Measurements from ENCODE around the gene ATP10A. TPM values are rescaled to one million over a fixed set of nuclear protein-coding genes. Genes with fewer than 3 reads are reported as not detected.

The ATP10A gene
- polyA plus RNA-seq, 1 experiment = 3.5 TPM

DNA sequence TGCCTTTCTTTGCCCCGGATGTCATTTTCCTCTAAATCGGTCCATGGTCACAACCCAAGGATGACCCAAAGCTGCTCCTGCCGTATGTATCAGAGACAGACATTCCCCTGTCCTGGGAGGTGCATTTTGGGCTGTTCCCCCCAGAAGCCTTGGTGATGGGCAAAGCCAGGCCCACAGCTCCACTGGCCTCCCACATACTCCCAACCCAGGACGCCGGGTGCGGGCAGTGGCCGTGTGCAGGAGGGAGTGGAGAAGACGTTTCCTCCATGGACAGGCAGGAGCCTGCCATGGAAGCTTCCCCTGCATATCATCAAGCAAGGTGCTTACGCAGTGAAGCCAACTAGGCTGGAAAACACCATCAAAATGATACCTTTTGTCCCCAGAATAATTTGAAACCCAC lies 175.0 kb downstream of the ATP10A start:
- Histone ChIP-seq H3K27me3 (ENCODE audit: control insufficient read depth, insufficient read depth, low read length) (no peaks in the 10 kb centered on the region), H3K4me3 (ENCODE audit: low read depth, low read length) (no peak overlapping the region), H3K9me3 (ENCODE audit: control insufficient read depth, insufficient read depth, low read length) (no peaks in the 10 kb centered on the region), H3K27ac (ENCODE audit: low read depth, low read length) (no peak overlapping the region)
- no peak for DNase-seq (ENCODE audit: low read depth, low spot score)
- ChIA-PET POLR2A (no interaction called here), CTCF (no interaction called here)
- TF ChIP-seq, protein P1, sequence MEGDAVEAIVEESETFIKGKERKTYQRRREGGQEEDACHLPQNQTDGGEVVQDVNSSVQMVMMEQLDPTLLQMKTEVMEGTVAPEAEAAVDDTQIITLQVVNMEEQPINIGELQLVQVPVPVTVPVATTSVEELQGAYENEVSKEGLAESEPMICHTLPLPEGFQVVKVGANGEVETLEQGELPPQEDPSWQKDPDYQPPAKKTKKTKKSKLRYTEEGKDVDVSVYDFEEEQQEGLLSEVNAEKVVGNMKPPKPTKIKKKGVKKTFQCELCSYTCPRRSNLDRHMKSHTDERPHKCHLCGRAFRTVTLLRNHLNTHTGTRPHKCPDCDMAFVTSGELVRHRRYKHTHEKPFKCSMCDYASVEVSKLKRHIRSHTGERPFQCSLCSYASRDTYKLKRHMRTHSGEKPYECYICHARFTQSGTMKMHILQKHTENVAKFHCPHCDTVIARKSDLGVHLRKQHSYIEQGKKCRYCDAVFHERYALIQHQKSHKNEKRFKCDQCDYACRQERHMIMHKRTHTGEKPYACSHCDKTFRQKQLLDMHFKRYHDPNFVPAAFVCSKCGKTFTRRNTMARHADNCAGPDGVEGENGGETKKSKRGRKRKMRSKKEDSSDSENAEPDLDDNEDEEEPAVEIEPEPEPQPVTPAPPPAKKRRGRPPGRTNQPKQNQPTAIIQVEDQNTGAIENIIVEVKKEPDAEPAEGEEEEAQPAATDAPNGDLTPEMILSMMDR (IDR thresholded peaks at IDR 0.05; ENCODE audit: low read depth, low read length) = no peak

DNA sequence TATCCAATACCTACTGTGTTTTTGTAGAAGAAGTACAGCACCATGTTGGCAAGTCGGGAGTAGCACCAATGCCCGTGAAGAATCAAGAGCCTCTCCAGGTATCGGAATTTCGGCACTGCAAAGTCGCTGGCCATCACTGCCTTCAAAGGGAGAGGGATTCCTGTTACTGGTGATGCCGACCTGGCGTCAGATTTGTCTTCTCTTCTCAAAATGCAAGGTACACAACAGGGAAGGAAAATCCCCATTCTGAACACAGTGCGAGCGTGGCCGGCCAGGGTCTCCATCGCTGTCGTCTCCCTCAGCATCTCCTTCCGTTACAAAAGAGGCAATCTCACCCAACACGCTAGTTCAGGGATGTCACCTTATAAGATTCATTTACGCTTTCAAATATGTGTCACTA lies 175.4 kb downstream of the ATP10A start:
- TF ChIP-seq, protein P1 (IDR thresholded peaks at IDR 0.05; ENCODE audit: low read depth, low read length) = no peak
- CTCF ChIA-PET = no interaction called here
- POLR2A ChIA-PET = no interaction called here
- no peaks in the 10 kb centered on the region for H3K9me3 ChIP-seq (ENCODE audit: control insufficient read depth, insufficient read depth, low read length)
- no peak overlapping the region for H3K27ac ChIP-seq (ENCODE audit: low read depth, low read length)
- no peaks in the 10 kb centered on the region for H3K27me3 ChIP-seq (ENCODE audit: control insufficient read depth, insufficient read depth, low read length)
- no peak for DNase-seq (ENCODE audit: low read depth, low spot score)
- H3K4me3 ChIP-seq (ENCODE audit: low read depth, low read length) = no peak overlapping the region

GRCh38 chr15:25687276-25687675 lies 175.9 kb downstream of the ATP10A start:
- TF ChIP-seq, protein P1 (IDR thresholded peaks at IDR 0.05; ENCODE audit: low read depth, low read length) = no peak
- no peaks in the 10 kb centered on the region for H3K27me3 ChIP-seq (ENCODE audit: control insufficient read depth, insufficient read depth, low read length)
- H3K27ac ChIP-seq (ENCODE audit: low read depth, low read length) = no peak overlapping the region
- ChIA-PET CTCF (no interaction called here), POLR2A (no interaction called here)
- no peak for DNase-seq (ENCODE audit: low read depth, low spot score)
- no peaks in the 10 kb centered on the region for H3K9me3 ChIP-seq (ENCODE audit: control insufficient read depth, insufficient read depth, low read length)
- no peak overlapping the region for H3K4me3 ChIP-seq (ENCODE audit: low read depth, low read length)

GRCh38 chr15:25686780-25687179 lies 176.3 kb downstream of the ATP10A start:
- no peaks in the 10 kb centered on the region for H3K27me3 ChIP-seq (ENCODE audit: control insufficient read depth, insufficient read depth, low read length)
- ChIA-PET CTCF (no interaction called here), POLR2A (interaction anchor here (0.7 kb wide), 1 partner anchor 164 kb away, joined by 3 read pairs; no protein-coding TSS in a partner anchor)
- TF ChIP-seq, protein P1 (IDR thresholded peaks at IDR 0.05; ENCODE audit: low read depth, low read length) = no peak
- DNase-seq (ENCODE audit: low read depth, low spot score) = no peak
- H3K9me3 ChIP-seq (ENCODE audit: control insufficient read depth, insufficient read depth, low read length) = no peaks in the 10 kb centered on the region
- no peak overlapping the region for H3K27ac ChIP-seq (ENCODE audit: low read depth, low read length)
- no peak overlapping the region for H3K4me3 ChIP-seq (ENCODE audit: low read depth, low read length)

- H3K27ac ChIP-seq (ENCODE audit: low read depth, low read length) = peak overlapping the region; percentile 61
- no peaks in the 10 kb centered on the region for H3K9me3 ChIP-seq (ENCODE audit: control insufficient read depth, insufficient read depth, low read length)
- ChIA-PET CTCF (interaction anchor here (1.4 to 2.4 kb wide), 3 partner anchors 10 to 249 kb away, joined by 3 to 9 read pairs (median 5); no protein-coding TSS in a partner anchor), POLR2A (no interaction called here)
- TF ChIP-seq, protein P1 (IDR thresholded peaks at IDR 0.05; ENCODE audit: low read depth, low read length) = no peak
- no peaks in the 10 kb centered on the region for H3K27me3 ChIP-seq (ENCODE audit: control insufficient read depth, insufficient read depth, low read length)
- peak; percentile 37 for DNase-seq (ENCODE audit: low read depth, low spot score)
- no peak overlapping the region for H3K4me3 ChIP-seq (ENCODE audit: low read depth, low read length)
Measured at GRCh38 chr15:25684521-25685431, 178.4 kb downstream of the ATP10A start.

Data from AG04450 (cell line).